Body of pancreas (tissue), 4 donors: ENCODE results near the gene TNS3.

ENCODE experiments used
- CTCF ChIP-seq, 7 experiments: fragments of 450-650 bp in 4 of 7; fragments of 200-600 bp in 3 of 7; sonication (generic) in 3 of 7; IDR thresholded peaks; one replicate each; pipeline ENCODE4 v1.5.1; 2016 to 2019; ENCODE audit warnings: antibody characterized with exemption in 7 of 7
- POLR2A ChIP-seq, 3 donors: fragments of 450-650 bp; IDR thresholded peaks; one replicate each; pipeline ENCODE4 v1.6.1; 2016; ENCODE audit warnings: antibody characterized with exemption in 3 of 3, mild to moderate bottlenecking in 2 of 3

GRCh38 chr7:47581804-47582763 lies at the start of gene TNS3:
- TF ChIP-seq CTCF (IDR thresholded peaks at IDR 0.05) (peak in 3 of 7 experiments; percentile 19 to 65 (median 57)), POLR2A (IDR thresholded peaks at IDR 0.05) (peak in 2 of 3 donors; percentile 52 to 61)
